Right lobe of liver (tissue), 4 donors: ENCODE results near the gene PLAAT4.

Experiments used
- POLR2A ChIP-seq: fragments of 450-650 bp; IDR thresholded peaks from one replicate; pipeline ENCODE4 v1.6.1; 2017; ENCODE audit warnings: antibody characterized with exemption, mild to moderate bottlenecking
- TF ChIP-seq, protein P1 (sequence below), 4 donors: fragments of 200-600 bp in 3 of 4; fragments of 450-650 bp in 1 of 4; IDR thresholded peaks; one replicate each; pipeline versions ENCODE4 v1.5.1 to v1.8.0; 2016 to 2022; ENCODE audit warnings: antibody characterized with exemption in 4 of 4, mild to moderate bottlenecking in 2 of 4
- donor health status: DM: no; HTN: no; CAD: no.
- donor health status: DM: no; HTN: no; CAD: no.
- donor health status: DM: no; HTN: yes; CAD: no.

DNA sequence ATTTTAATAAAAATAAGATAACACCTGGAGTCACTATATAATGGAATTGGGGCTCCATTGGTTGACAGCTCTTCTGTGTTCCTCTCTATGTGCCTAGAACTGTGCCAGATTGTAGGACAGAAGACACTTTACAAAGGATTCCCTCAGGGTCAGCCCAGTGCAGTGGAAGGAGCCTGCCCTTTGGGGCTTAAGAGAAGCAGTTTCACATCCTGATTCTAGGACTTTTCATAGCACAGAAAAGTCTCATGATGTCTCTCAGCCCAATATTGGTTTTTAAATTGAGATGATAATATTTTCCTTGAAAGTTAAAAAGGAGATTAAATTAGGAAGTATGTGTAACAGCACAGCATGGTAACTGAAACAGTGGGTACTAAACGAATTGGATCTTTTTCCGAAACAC lies 7.1 kb downstream of the PLAAT4 start:
- TF ChIP-seq, protein P1, sequence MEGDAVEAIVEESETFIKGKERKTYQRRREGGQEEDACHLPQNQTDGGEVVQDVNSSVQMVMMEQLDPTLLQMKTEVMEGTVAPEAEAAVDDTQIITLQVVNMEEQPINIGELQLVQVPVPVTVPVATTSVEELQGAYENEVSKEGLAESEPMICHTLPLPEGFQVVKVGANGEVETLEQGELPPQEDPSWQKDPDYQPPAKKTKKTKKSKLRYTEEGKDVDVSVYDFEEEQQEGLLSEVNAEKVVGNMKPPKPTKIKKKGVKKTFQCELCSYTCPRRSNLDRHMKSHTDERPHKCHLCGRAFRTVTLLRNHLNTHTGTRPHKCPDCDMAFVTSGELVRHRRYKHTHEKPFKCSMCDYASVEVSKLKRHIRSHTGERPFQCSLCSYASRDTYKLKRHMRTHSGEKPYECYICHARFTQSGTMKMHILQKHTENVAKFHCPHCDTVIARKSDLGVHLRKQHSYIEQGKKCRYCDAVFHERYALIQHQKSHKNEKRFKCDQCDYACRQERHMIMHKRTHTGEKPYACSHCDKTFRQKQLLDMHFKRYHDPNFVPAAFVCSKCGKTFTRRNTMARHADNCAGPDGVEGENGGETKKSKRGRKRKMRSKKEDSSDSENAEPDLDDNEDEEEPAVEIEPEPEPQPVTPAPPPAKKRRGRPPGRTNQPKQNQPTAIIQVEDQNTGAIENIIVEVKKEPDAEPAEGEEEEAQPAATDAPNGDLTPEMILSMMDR (IDR thresholded peaks at IDR 0.05) = no peak
- TF ChIP-seq POLR2A = no peak
